GM12801 (cell line): Measurements from ENCODE around the gene PRKN.

Source experiments
- TF ChIP-seq, protein P1 (sequence below): IDR thresholded peaks from one replicate; pipeline ENCODE4 v1.5.1; 2011; ENCODE audit warnings: control low read depth; ENCODE audit not compliant: insufficient read length; ENCODE audit errors: extremely low read depth

Gene PRKN

DNA sequence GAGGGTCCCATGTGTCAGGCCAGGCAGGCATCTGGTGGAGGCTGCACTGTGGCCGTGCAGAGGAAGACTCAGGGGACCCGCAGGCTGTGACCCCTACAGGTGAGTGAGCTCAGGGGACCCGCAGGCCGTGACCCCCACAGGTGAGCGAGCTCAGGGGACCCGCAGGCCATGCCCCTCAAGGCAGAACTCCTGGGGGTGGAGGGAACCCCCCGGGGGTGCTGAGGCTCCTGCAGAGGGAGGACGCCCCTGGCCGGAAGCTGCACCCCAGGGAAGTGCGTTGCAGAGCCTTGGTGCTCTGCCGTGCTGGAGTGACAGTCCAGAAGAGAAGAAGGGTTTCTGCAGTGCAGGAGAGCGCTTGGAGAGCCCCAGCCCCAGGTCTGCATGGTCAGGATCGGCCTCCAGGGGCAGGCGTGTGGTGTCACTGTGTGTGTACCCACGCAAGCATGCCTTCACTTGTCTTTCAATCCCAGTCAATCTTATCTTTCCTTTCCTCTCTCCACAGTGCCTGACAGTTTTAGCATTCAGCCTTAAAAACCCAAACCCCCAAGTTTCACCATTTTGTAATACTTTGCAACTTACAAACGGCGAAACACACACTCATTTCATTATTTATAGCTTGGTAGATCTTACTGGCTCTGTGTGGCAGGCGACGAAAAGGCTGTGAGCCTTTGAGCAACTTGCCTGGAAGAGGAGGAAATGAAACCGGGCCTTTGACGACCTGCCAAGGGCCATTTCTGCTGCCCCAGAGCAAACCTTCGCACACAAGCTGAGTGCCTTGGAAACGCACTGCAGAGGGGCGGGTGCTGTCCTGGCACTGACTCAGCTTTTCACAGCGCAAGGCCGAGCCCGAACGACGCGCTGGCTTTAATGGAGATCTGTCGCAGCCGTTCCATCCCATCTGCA lies 1352.3 kb downstream of the PRKN start:
- TF ChIP-seq, protein P1, sequence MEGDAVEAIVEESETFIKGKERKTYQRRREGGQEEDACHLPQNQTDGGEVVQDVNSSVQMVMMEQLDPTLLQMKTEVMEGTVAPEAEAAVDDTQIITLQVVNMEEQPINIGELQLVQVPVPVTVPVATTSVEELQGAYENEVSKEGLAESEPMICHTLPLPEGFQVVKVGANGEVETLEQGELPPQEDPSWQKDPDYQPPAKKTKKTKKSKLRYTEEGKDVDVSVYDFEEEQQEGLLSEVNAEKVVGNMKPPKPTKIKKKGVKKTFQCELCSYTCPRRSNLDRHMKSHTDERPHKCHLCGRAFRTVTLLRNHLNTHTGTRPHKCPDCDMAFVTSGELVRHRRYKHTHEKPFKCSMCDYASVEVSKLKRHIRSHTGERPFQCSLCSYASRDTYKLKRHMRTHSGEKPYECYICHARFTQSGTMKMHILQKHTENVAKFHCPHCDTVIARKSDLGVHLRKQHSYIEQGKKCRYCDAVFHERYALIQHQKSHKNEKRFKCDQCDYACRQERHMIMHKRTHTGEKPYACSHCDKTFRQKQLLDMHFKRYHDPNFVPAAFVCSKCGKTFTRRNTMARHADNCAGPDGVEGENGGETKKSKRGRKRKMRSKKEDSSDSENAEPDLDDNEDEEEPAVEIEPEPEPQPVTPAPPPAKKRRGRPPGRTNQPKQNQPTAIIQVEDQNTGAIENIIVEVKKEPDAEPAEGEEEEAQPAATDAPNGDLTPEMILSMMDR, result no peak

DNA sequence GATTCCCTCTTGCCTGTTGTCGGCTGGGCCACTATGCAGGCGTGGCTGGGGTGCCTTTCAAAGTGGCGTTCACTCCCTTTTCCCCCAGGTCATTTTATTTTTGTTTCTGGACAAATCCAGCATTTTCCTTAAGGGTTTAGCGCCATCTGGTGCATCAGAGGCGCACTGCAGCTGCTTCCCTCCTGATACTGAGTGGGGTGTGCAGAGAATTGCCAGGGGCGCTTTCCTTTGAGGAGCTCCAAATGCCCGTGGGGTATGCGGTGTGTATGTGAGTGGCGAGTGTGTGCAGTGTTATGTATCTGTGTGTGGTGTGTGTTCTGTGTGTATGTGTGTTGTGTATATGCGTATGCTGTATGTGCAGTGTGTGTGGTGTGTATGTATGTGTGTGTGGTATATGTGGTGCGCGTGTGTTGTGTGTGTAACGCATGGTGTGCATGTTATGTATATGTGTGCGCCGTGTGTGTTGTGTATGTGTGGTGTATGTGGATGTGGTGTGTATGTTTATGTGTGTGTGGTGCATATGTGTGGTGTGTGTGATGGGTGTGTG lies 1353.6 kb downstream of the PRKN start:
- TF ChIP-seq, protein P1, result peak; percentile 50

- TF ChIP-seq, protein P1, result no peak
Measured at GRCh38 chr6:161372422-161372793, 1355.2 kb downstream of the PRKN start.

DNA sequence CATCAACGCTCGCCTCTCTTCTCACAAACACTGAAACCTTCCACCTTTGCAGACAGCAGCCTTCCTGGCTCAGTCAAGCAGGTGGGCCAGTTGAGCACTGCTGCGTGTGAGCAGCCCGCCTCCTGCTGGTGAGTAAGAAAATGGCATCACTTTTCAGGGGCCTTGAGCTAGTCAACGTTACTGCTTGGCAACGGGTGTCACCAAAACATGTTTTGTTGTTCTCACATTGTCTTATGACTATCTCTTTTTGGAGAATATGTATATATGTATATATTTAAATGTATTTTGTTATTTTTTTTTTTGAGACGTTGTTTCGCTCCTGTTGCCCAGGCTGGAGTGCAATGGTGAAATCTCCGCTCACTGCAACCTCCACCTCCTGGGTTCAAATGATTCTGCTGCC lies 1356.7 kb downstream of the PRKN start:
- TF ChIP-seq, protein P1, result peak; percentile 54

GRCh38 chr6:161369339-161369738 lies 1358.2 kb downstream of the PRKN start:
- TF ChIP-seq, protein P1, result no peak

DNA sequence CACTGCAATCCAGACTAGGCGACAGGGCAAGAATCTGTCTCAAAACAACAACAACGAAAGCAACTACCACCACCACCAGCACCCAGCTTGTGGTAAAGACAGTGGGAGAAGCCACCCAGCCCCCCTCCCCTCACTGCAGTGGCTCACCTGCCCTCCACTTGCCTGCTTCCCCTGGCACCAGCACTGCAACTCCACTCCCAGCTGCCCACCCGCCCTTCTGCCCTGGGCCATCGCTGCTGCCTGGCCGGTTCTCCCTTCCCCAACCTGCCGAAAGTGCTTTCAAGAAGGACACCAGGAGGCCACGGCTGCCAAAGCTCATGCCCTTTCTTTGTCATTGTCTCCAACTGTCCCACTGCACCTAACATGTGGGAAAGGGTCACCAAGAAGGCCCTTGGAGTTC lies 1359.1 kb downstream of the PRKN start:
- TF ChIP-seq, protein P1, result no peak

DNA sequence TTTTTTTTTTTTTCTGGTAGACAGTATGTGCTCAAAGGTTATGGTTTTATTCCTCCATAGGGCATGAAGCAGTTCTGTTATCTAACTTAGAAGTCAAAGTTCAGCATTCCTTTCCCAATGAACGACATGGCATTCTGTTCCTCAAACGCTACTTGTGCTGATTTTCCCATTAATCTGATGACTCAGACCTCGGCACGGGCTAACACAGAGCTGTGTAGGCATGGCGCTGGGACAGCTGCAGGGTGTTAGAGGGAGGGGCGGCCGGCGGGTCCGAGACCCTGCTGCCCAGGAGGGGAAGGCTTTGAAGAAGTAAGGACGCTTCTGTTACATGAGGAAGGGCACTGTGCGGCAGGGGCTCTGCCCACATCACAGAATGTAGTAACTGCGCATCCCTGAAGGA lies 1360.1 kb downstream of the PRKN start:
- TF ChIP-seq, protein P1, result no peak
